Activated naive CD8-positive, alpha-beta T cell treated with anti-CD3 and anti-CD28 coated beads, Interleukin-2, amount 50 U/mL, for 16 hours (primary cell): ENCODE measurements around the gene STX17.
"Not testable (repeated sequence)": the region's sequence is repeated elsewhere in the genome, so short reads cannot be mapped to it uniquely, and the experiment has no call there.

Experiments
- DNase-seq: peaks from one replicate; pipeline ENCODE4 v3.0.0-alpha.2; 2020; ENCODE audit warnings: low read depth, low spot score

STX17 gene

GRCh38 chr9:99967457-99967856 is 61.0 kb downstream of the STX17 start:
- no peak for DNase-seq

GRCh38 chr9:99970481-99970880 is 64.0 kb downstream of the STX17 start:
- no peak for DNase-seq

- DNase-seq = no peak
Measured at GRCh38 chr9:99971410-99971809, 65.0 kb downstream of the STX17 start.

GRCh38 chr9:99973455-99973854 is 67.0 kb downstream of the STX17 start:
- no peak for DNase-seq

GRCh38 chr9:99977033-99977792 is 70.8 kb downstream of the STX17 start:
- DNase-seq = no peak

GRCh38 chr9:99978221-99978620 is 71.8 kb downstream of the STX17 start:
- no peak for DNase-seq

- DNase-seq = no peak
Measured at GRCh38 chr9:99980598-99980997, 74.1 kb downstream of the STX17 start.

GRCh38 chr9:99986642-99987041 is 80.2 kb downstream of the STX17 start:
- DNase-seq = no peak

GRCh38 chr9:99990508-99990907 is 84.1 kb downstream of the STX17 start:
- not testable (repeated sequence) for DNase-seq

GRCh38 chr9:99998266-99998665 is 91.8 kb downstream of the STX17 start:
- DNase-seq = no peak

- DNase-seq = no peak
Measured at GRCh38 chr9:99998866-99999265, 92.4 kb downstream of the STX17 start.

- DNase-seq = no peak
Measured at GRCh38 chr9:99999797-100000196, 93.3 kb downstream of the STX17 start.

GRCh38 chr9:100011062-100011681 is 104.7 kb downstream of the STX17 start:
- peak; percentile 6 for DNase-seq

- DNase-seq = no peak
Measured at GRCh38 chr9:100012279-100012678, 105.8 kb downstream of the STX17 start.

GRCh38 chr9:100013573-100013972 is 107.1 kb downstream of the STX17 start:
- DNase-seq = no peak

GRCh38 chr9:100014846-100015245 is 108.4 kb downstream of the STX17 start:
- DNase-seq = no peak

- no peak for DNase-seq
Measured at GRCh38 chr9:100019541-100019940, 113.1 kb downstream of the STX17 start.
